ENCODE data around the gene UVSSA. TPM values are rescaled to one million over a fixed set of nuclear protein-coding genes. Genes with fewer than 3 reads are reported as not detected.

The UVSSA gene
- total RNA-seq, 2 experiments from 2014 or later, result 18.6 to 20.2 TPM

GRCh38 chr4:1416051-1416947, 69.3 kb downstream of the UVSSA start:
- Mint-ChIP-seq H3K27me3 (peaks cover 44% of the 10 kb centered on the region), H3K36me3 (ENCODE audit: low read depth) (no peaks in the 10 kb centered on the region), H3K9me3 (no peaks in the 10 kb centered on the region), H3K4me3 (no peak overlapping the region), H3K27ac (no peak overlapping the region), H3K4me1 (ENCODE audit: low read depth) (peaks cover 2% of the 10 kb centered on the region)
- no peak for DNase-seq
- TF ChIP-seq CTCF (IDR thresholded peaks at IDR 0.05), result no peak
- no peak for ATAC-seq
- ChIA-PET POLR2A (no interaction called here), CTCF (no interaction called here)
- intact Hi-C loops (cut with micrococcal nuclease), result no loop called here

GRCh38 chr4:1416948-1417260, 69.9 kb downstream of the UVSSA start:
- peaks cover 2% of the 10 kb centered on the region for H3K4me1 Mint-ChIP-seq (ENCODE audit: low read depth)
- no peaks in the 10 kb centered on the region for H3K9me3 Mint-ChIP-seq
- H3K27me3 Mint-ChIP-seq, result peaks cover 41% of the 10 kb centered on the region
- no peak for DNase-seq
- intact Hi-C loops (cut with micrococcal nuclease), result no loop called here
- no peak for ATAC-seq
- POLR2A ChIA-PET, result no interaction called here
- no peak overlapping the region for H3K4me3 Mint-ChIP-seq
- no peaks in the 10 kb centered on the region for H3K36me3 Mint-ChIP-seq (ENCODE audit: low read depth)
- no peak for TF ChIP-seq CTCF (IDR thresholded peaks at IDR 0.05)
- CTCF ChIA-PET, result no interaction called here
- no peak overlapping the region for H3K27ac Mint-ChIP-seq

GRCh38 chr4:1417522-1418390, 70.7 kb downstream of the UVSSA start:
- intact Hi-C loops (cut with micrococcal nuclease), result no loop called here
- POLR2A ChIA-PET, result no interaction called here
- Mint-ChIP-seq H3K36me3 (ENCODE audit: low read depth) (no peaks in the 10 kb centered on the region), H3K4me1 (ENCODE audit: low read depth) (peaks cover 2% of the 10 kb centered on the region), H3K27ac (no peak overlapping the region), H3K4me3 (no peak overlapping the region), H3K9me3 (no peaks in the 10 kb centered on the region), H3K27me3 (peaks cover 36% of the 10 kb centered on the region)
- ATAC-seq (no peak), DNase-seq (no peak)
- CTCF ChIA-PET, result no interaction called here
- no peak for TF ChIP-seq CTCF (IDR thresholded peaks at IDR 0.05)

- POLR2A ChIA-PET, result interaction anchor here (0.7 kb wide), 1 partner anchor 179 kb away, joined by 3 read pairs; no protein-coding TSS in a partner anchor
- Mint-ChIP-seq H3K36me3 (ENCODE audit: low read depth) (no peaks in the 10 kb centered on the region), H3K27me3 (peaks cover 29% of the 10 kb centered on the region), H3K4me3 (no peak overlapping the region), H3K9me3 (no peaks in the 10 kb centered on the region), H3K4me1 (ENCODE audit: low read depth) (peaks cover 2% of the 10 kb centered on the region), H3K27ac (no peak overlapping the region)
- no peak for ATAC-seq
- CTCF ChIA-PET, result no interaction called here
- no peak for DNase-seq
- TF ChIP-seq CTCF (IDR thresholded peaks at IDR 0.05), result no peak
- intact Hi-C loops (cut with micrococcal nuclease), result no loop called here
Observed at GRCh38 chr4:1418494-1419285, 71.7 kb downstream of the UVSSA start.

Measured in activated CD8-positive, alpha-beta T cell treated with anti-CD3 and anti-CD28 coated beads for 36 hours (primary cell).